Midbrain (tissue), 1 donor: ENCODE measurements around the gene TMEM273.
A peak's percentile ranks its signal among the peaks of the same experiment; 100 is the strongest.

Source experiments
- DNase-seq: peaks from one replicate; lab custom pipeline; 2025; lab: John Stamatoyannopoulos, UW

TMEM273 gene

GRCh38 chr10:49164559-49165188, 23.5 kb downstream of the TMEM273 start:
- peak; percentile 7 for DNase-seq

- no peak for DNase-seq
These were observed 24.4 kb downstream of the TMEM273 start for GRCh38 chr10:49163741-49164140.

- no peak for DNase-seq
These were observed 25.4 kb downstream of the TMEM273 start for GRCh38 chr10:49162761-49163310.

- DNase-seq: no peak
These were observed 26.1 kb downstream of the TMEM273 start for GRCh38 chr10:49162063-49162462.

- peak; percentile 33 for DNase-seq
These were observed 26.7 kb downstream of the TMEM273 start for GRCh38 chr10:49161411-49161997.

GRCh38 chr10:49160814-49161213, 27.4 kb downstream of the TMEM273 start:
- DNase-seq: no peak

GRCh38 chr10:49160110-49160509, 28.1 kb downstream of the TMEM273 start:
- DNase-seq: no peak

GRCh38 chr10:49158915-49159314, 29.3 kb downstream of the TMEM273 start:
- DNase-seq: no peak

GRCh38 chr10:49158404-49158803, 29.8 kb downstream of the TMEM273 start:
- no peak for DNase-seq

- DNase-seq: no peak
These were observed 31.0 kb downstream of the TMEM273 start for GRCh38 chr10:49157229-49157628.

- DNase-seq: no peak
These were observed 33.5 kb downstream of the TMEM273 start for GRCh38 chr10:49154641-49155040.

GRCh38 chr10:49153971-49154370, 34.2 kb downstream of the TMEM273 start:
- DNase-seq: no peak

- no peak for DNase-seq
These were observed 35.1 kb downstream of the TMEM273 start for GRCh38 chr10:49153115-49153514.

- no peak for DNase-seq
These were observed 35.5 kb downstream of the TMEM273 start for GRCh38 chr10:49152663-49153062.

- DNase-seq: no peak
These were observed 36.2 kb downstream of the TMEM273 start for GRCh38 chr10:49152037-49152436.

GRCh38 chr10:49151481-49151880, 36.7 kb downstream of the TMEM273 start:
- no peak for DNase-seq

- no peak for DNase-seq
These were observed 37.2 kb downstream of the TMEM273 start for GRCh38 chr10:49151025-49151445.

- no peak for DNase-seq
These were observed 37.8 kb downstream of the TMEM273 start for GRCh38 chr10:49150426-49150825.

- DNase-seq: no peak
These were observed 38.3 kb downstream of the TMEM273 start for GRCh38 chr10:49149881-49150280.

GRCh38 chr10:49144058-49144720, 44.0 kb downstream of the TMEM273 start:
- DNase-seq: no peak

GRCh38 chr10:49143249-49143648, 44.9 kb downstream of the TMEM273 start:
- no peak for DNase-seq

- DNase-seq: no peak
These were observed 46.5 kb downstream of the TMEM273 start for GRCh38 chr10:49141541-49142332.
